ENCODE data around the gene ZBTB25. TPM values are rescaled to one million over a fixed set of nuclear protein-coding genes. Genes with fewer than 3 reads are reported as not detected.

Gene ZBTB25
- total and polyA plus RNA-seq, 7 experiments from 2014 or later = 30.5 to 88.0 (median 48.4) TPM

DNA sequence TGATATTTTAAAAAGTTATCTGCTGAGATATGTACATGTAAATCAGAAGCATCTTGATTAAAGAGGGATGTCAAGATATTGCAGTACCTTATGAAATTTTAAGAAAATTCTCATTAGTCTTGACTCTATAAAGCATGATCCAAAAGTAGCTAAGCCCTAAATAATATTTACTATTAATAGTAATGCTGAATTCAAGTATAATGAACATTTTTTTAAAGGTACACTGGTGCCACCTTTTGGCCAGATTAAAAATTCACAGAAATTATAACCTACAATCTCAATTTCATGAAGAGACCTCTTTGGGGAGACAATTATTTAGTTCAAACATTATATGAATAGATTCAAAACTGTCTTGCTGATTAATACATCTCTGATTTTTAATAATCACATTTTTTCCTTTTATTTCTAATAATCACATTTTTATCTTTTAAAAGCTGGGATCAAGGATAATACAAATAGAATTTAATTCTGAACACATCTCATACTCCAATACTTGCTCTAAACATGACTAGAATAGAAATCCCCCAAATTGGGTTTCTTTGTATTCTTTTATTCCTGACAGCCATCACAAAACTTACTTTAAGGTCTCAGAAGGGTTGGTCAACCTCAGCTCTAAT, 24.9 kb downstream of the ZBTB25 start:
- Histone ChIP-seq H3K27me3 (ENCODE audit: control insufficient read depth in 2 of 2, insufficient read depth in 2 of 2, low read length in 2 of 2) (no peaks in the 10 kb centered on the region), H3K4me3 (ENCODE audit: low read length) (no peak overlapping the region), H3K9me3 (ENCODE audit: control insufficient read depth in 2 of 3, low read length in 3 of 3) (no peaks in the 10 kb centered on the region), H3K27ac (ENCODE audit: low read depth, low read length) (no peak overlapping the region), H3K36me3 (ENCODE audit: control insufficient read depth in 2 of 3, insufficient read depth in 3 of 3, low read length in 3 of 3) (peaks cover 0 to 18% (median 0%) of the 10 kb centered on the region in 3 experiments), H3K4me1 (ENCODE audit: control insufficient read depth in 2 of 2, insufficient read depth in 2 of 2, low read length in 2 of 2) (no peaks in the 10 kb centered on the region)
- intact Hi-C loops (cut with micrococcal nuclease) = loop anchor here (1.0 to 2.0 kb wide), 5 partner anchors 33 to 175 kb away; no protein-coding TSS in a partner anchor
- peaks cover 0 to 22% (median 9%) of the 10 kb centered on the region in 7 donors for H3K4me1 Mint-ChIP-seq
- ATAC-seq (peak; percentile 51), DNase-seq (peak in 5 of 9 donors; percentile 18 to 38 (median 32))
- no peak overlapping the region for H3K4me3 Mint-ChIP-seq
- ChIA-PET POLR2A (interaction anchor here (0.6 to 2.2 kb wide), 5 partner anchors 9 to 26 kb away, joined by 3 to 14 read pairs (median 4); partner anchors contain the start of gene ZBTB1), CTCF (interaction anchor here (0.6 to 5.0 kb wide), 14 partner anchors 11 to 174 kb away, joined by 3 to 33 read pairs (median 6); no protein-coding TSS in a partner anchor)
- no peaks in the 10 kb centered on the region for H3K27me3 Mint-ChIP-seq
- H3K9me3 Mint-ChIP-seq = no peaks in the 10 kb centered on the region
- H3K36me3 Mint-ChIP-seq = peaks cover 0 to 12% (median 3%) of the 10 kb centered on the region in 5 donors
- peak overlapping the region in 1 of 9 donors; percentile 55 for H3K27ac Mint-ChIP-seq

DNA sequence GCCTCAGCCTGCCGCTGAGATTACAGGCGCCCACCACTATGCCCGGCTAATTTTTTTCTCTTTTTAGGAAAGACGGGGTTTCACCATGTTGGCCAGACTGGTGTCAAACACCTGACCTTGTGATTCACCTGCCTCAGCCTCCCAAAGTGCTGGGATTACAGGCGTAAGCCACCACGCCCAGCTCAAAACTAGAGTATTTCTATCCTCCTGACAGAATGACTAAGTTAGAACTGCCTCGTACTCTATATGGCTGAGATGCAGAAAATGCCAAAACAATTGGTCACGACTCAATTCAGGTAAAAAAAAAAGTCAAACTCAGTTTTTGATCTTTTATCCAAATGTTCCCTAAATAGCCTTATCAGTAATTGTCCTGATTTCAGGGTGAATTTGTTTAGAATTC, 27.2 kb downstream of the ZBTB25 start:
- Histone ChIP-seq H3K4me1 (ENCODE audit: control insufficient read depth in 2 of 2, insufficient read depth in 2 of 2, low read length in 2 of 2) (no peaks in the 10 kb centered on the region), H3K27ac (ENCODE audit: low read depth, low read length) (no peak overlapping the region), H3K27me3 (ENCODE audit: control insufficient read depth in 2 of 2, insufficient read depth in 2 of 2, low read length in 2 of 2) (no peaks in the 10 kb centered on the region), H3K4me3 (ENCODE audit: low read length) (no peak overlapping the region), H3K36me3 (ENCODE audit: control insufficient read depth in 2 of 3, insufficient read depth in 3 of 3, low read length in 3 of 3) (peaks cover 0 to 18% (median 0%) of the 10 kb centered on the region in 3 experiments), H3K9me3 (ENCODE audit: control insufficient read depth in 2 of 3, low read length in 3 of 3) (no peaks in the 10 kb centered on the region)
- Mint-ChIP-seq H3K27ac (no peak overlapping the region), H3K9me3 (no peaks in the 10 kb centered on the region), H3K27me3 (no peaks in the 10 kb centered on the region), H3K36me3 (peaks cover 0 to 12% (median 3%) of the 10 kb centered on the region in 5 donors), H3K4me3 (no peak overlapping the region), H3K4me1 (peaks cover 0 to 22% (median 13%) of the 10 kb centered on the region in 7 donors)
- POLR2A ChIA-PET = interaction anchor here (1.8 kb wide), 1 partner anchor 10 kb away, joined by 6 read pairs; no protein-coding TSS in a partner anchor
- CTCF ChIA-PET = interaction anchor here (0.8 to 4.2 kb wide), 2 partner anchors 47 to 130 kb away, joined by 3 to 18 read pairs; no protein-coding TSS in a partner anchor
- DNase-seq = no peak
- intact Hi-C loops (cut with micrococcal nuclease) = no loop called here
- ATAC-seq = no peak

DNA sequence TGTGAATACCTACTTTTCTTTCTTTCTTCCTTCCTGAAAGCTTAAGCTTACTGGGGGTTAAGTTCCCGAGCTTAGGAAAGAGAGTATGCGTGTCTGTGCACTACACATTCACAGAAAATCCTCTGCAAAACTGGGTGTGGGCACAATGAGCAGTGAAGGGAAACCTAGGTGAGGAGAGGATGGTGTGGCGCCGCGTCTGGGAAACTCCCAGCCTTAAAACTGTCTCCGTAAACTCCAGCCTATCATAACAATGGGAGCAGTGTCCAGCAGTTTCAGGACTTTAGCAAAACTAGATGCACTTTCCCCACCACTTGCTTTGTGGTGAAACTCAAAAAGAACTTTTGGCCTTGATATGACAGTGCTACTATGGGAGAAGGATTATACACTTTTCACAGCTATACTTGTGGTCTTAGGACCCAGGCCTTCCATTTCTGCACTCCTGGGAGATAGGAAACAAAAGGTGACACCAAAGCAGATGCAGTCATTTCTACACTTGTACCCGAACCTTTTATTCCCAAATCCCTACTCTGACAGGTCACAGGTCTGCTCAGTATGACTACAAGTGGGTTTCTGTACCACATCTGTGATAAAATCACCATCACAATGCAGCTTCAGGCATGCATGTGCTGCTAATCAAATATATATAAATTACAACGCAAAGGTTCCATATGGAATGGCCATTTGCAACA, 27.9 kb downstream of the ZBTB25 start:
- Histone ChIP-seq H3K27ac (ENCODE audit: low read depth, low read length) (no peak overlapping the region), H3K36me3 (ENCODE audit: control insufficient read depth in 2 of 3, insufficient read depth in 3 of 3, low read length in 3 of 3) (peaks cover 0 to 13% (median 0%) of the 10 kb centered on the region in 3 experiments), H3K4me1 (ENCODE audit: control insufficient read depth in 2 of 2, insufficient read depth in 2 of 2, low read length in 2 of 2) (no peaks in the 10 kb centered on the region), H3K9me3 (ENCODE audit: control insufficient read depth in 2 of 3, low read length in 3 of 3) (no peaks in the 10 kb centered on the region), H3K4me3 (ENCODE audit: low read length) (no peak overlapping the region), H3K27me3 (ENCODE audit: control insufficient read depth in 2 of 2, insufficient read depth in 2 of 2, low read length in 2 of 2) (no peaks in the 10 kb centered on the region)
- intact Hi-C loops (cut with micrococcal nuclease) = no loop called here
- peaks cover 0 to 1% (median 0%) of the 10 kb centered on the region in 11 donors for H3K9me3 Mint-ChIP-seq
- no peak for ATAC-seq
- H3K4me3 Mint-ChIP-seq = no peak overlapping the region
- H3K4me1 Mint-ChIP-seq = peaks cover 0 to 23% (median 13%) of the 10 kb centered on the region in 7 donors
- no peak overlapping the region for H3K27ac Mint-ChIP-seq
- POLR2A ChIA-PET = interaction anchor here (0.6 to 1.8 kb wide), 3 partner anchors 9 to 35 kb away, joined by 3 to 6 read pairs (median 3); no protein-coding TSS in a partner anchor
- CTCF ChIA-PET = interaction anchor here (4.2 kb wide), 1 partner anchor 46 kb away, joined by 18 read pairs; no protein-coding TSS in a partner anchor
- peaks cover 0 to 14% (median 3%) of the 10 kb centered on the region in 5 donors for H3K36me3 Mint-ChIP-seq
- no peak for DNase-seq
- no peaks in the 10 kb centered on the region for H3K27me3 Mint-ChIP-seq

DNA sequence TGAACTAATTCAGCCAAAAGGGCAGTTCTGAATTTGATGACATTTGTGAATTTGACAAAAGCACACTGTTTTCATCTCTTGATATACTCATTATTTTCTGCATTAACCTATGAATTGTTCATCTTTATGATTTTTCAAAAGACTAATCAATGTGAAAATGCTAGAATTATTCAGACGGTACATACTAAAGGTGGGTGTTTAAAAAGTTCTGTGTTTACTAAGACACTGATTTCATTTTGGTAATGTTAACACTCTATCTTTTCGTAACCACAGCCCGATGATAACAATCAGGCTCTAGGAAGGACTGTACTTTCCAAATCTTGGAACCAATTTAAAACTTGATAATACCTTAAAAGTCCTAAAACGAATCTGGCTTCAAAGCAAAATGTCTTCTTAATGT, 28.9 kb downstream of the ZBTB25 start:
- DNase-seq = no peak
- Mint-ChIP-seq H3K4me1 (peaks cover 0 to 23% (median 13%) of the 10 kb centered on the region in 7 donors), H3K27ac (no peak overlapping the region), H3K27me3 (no peaks in the 10 kb centered on the region), H3K9me3 (peaks cover 0 to 1% (median 0%) of the 10 kb centered on the region in 11 donors), H3K36me3 (peaks cover 0 to 14% (median 2%) of the 10 kb centered on the region in 5 donors), H3K4me3 (no peak overlapping the region)
- no peak for ATAC-seq
- intact Hi-C loops (cut with micrococcal nuclease) = no loop called here
- ChIA-PET CTCF (no interaction called here), POLR2A (interaction anchor here (0.6 to 1.0 kb wide), 2 partner anchors 17 to 847 kb away, joined by 3 read pairs; no protein-coding TSS in a partner anchor)
- Histone ChIP-seq H3K27me3 (ENCODE audit: control insufficient read depth in 2 of 2, insufficient read depth in 2 of 2, low read length in 2 of 2) (no peaks in the 10 kb centered on the region), H3K36me3 (ENCODE audit: control insufficient read depth in 2 of 3, insufficient read depth in 3 of 3, low read length in 3 of 3) (peaks cover 0 to 8% (median 0%) of the 10 kb centered on the region in 3 experiments), H3K9me3 (ENCODE audit: control insufficient read depth in 2 of 3, low read length in 3 of 3) (no peaks in the 10 kb centered on the region), H3K27ac (ENCODE audit: low read depth, low read length) (no peak overlapping the region), H3K4me1 (ENCODE audit: control insufficient read depth in 2 of 2, insufficient read depth in 2 of 2, low read length in 2 of 2) (no peaks in the 10 kb centered on the region), H3K4me3 (ENCODE audit: low read length) (no peak overlapping the region)

DNA sequence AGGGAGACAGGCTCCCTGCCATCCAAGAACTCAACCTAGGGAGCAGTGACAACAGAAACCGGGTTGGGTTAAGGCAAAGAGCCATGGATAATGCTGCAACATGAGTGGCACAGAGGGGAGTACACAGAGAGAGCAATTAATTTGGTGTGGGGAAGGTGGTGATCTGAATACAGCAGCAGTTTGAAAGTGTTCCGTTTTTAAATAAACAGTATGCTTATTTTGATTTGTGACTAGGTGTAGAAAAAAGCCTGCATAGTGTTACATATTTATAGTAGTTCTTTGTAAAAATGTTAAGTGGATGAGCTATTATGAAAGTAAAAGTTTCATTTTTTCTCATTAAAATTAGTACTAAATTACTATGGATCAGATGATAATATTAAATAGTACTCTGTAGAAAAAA, 29.6 kb downstream of the ZBTB25 start:
- Histone ChIP-seq H3K27ac (ENCODE audit: low read depth, low read length) (no peak overlapping the region), H3K27me3 (ENCODE audit: control insufficient read depth in 2 of 2, insufficient read depth in 2 of 2, low read length in 2 of 2) (no peaks in the 10 kb centered on the region), H3K9me3 (ENCODE audit: control insufficient read depth in 2 of 3, low read length in 3 of 3) (no peaks in the 10 kb centered on the region), H3K36me3 (ENCODE audit: control insufficient read depth in 2 of 3, insufficient read depth in 3 of 3, low read length in 3 of 3) (peaks cover 0 to 1% (median 0%) of the 10 kb centered on the region in 3 experiments), H3K4me3 (ENCODE audit: low read length) (no peak overlapping the region), H3K4me1 (ENCODE audit: control insufficient read depth in 2 of 2, insufficient read depth in 2 of 2, low read length in 2 of 2) (no peaks in the 10 kb centered on the region)
- H3K36me3 Mint-ChIP-seq = peaks cover 0 to 14% (median 0%) of the 10 kb centered on the region in 5 donors
- no peak for DNase-seq
- H3K27ac Mint-ChIP-seq = peak overlapping the region in 1 of 9 donors; percentile 25
- H3K4me1 Mint-ChIP-seq = peaks cover 2 to 24% (median 13%) of the 10 kb centered on the region in 7 donors
- intact Hi-C loops (cut with micrococcal nuclease) = no loop called here
- ChIA-PET POLR2A (interaction anchor here (0.6 kb wide), 1 partner anchor 847 kb away, joined by 3 read pairs; no protein-coding TSS in a partner anchor), CTCF (no interaction called here)
- H3K4me3 Mint-ChIP-seq = no peak overlapping the region
- no peaks in the 10 kb centered on the region for H3K27me3 Mint-ChIP-seq
- H3K9me3 Mint-ChIP-seq = peaks cover 0 to 1% (median 0%) of the 10 kb centered on the region in 11 donors
- ATAC-seq = no peak

DNA sequence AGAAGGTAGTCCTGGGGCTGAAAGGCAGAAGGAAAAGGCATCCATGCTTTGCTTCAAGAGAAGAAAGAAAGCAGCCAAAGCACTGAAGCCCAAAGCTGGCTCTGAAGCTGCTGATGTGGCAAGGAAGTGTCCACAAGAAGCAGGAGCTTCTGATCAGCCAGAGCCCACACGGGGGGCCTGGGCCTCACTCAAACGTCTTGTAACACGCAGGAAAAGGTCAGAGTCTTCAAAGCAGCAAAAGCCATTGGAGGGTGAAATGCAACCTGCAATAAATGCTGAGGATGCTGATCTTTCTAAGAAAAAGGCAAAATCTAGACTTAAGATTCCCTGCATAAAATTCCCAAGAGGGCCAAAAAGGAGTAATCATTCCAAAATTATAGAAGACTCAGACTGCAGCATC, 35.2 kb downstream of the ZBTB25 start:
- no peaks in the 10 kb centered on the region for H3K36me3 ChIP-seq (ENCODE audit: control insufficient read depth in 2 of 3, insufficient read depth in 3 of 3, low read length in 3 of 3)
- Mint-ChIP-seq H3K4me3 (no peak overlapping the region), H3K36me3 (peaks cover 0 to 6% (median 0%) of the 10 kb centered on the region in 5 donors), H3K27me3 (peaks cover 0 to 3% (median 0%) of the 10 kb centered on the region in 5 donors), H3K9me3 (peaks cover 0 to 1% (median 0%) of the 10 kb centered on the region in 11 donors), H3K27ac (peak overlapping the region in 4 of 9 donors; percentile 23 to 63 (median 58)), H3K4me1 (peaks cover 23 to 53% (median 43%) of the 10 kb centered on the region in 7 donors)
- intact Hi-C loops (cut with micrococcal nuclease) = loop anchor here in 1 of 2 donors (5.0 kb wide), 3 partner anchors 34 to 131 kb away; partner anchors contain the start of genes ZBTB1 and ZBTB25
- no peak overlapping the region for H3K4me3 ChIP-seq (ENCODE audit: low read length)
- no peaks in the 10 kb centered on the region for H3K9me3 ChIP-seq (ENCODE audit: control insufficient read depth in 2 of 3, low read length in 3 of 3)
- no peak for ATAC-seq
- POLR2A ChIA-PET = no interaction called here
- peaks cover 12 to 16% of the 10 kb centered on the region in 2 donors for H3K4me1 ChIP-seq (ENCODE audit: control insufficient read depth in 2 of 2, insufficient read depth in 2 of 2, low read length in 2 of 2)
- no peaks in the 10 kb centered on the region for H3K27me3 ChIP-seq (ENCODE audit: control insufficient read depth in 2 of 2, insufficient read depth in 2 of 2, low read length in 2 of 2)
- CTCF ChIA-PET = interaction anchor here (0.6 kb wide), 1 partner anchor 410 kb away, joined by 3 read pairs; no protein-coding TSS in a partner anchor
- H3K27ac ChIP-seq (ENCODE audit: low read depth, low read length) = no peak overlapping the region
- DNase-seq = no peak

Measured in naive thymus-derived CD4-positive, alpha-beta T cell (primary cell).